K562 (cell line): ENCODE results near the gene MOSPD3. TPM values are rescaled to one million over a fixed set of nuclear protein-coding genes. Genes with fewer than 3 reads are reported as not detected.

ENCODE experiments used
- BHLHE40 ChIP-seq: IDR thresholded peaks from 2 replicates; pipeline ENCODE4 v1.6.1; 2011; ENCODE audit warnings: low read length, improper control_type of control experiment
- CXXC5 ChIP-seq: fragments of 250-450 bp; sonication (Bioruptor Pico); IDR thresholded peaks from 2 replicates; pipeline ENCODE4 v1.8.0; 2022; ENCODE audit warnings: inconsistent platforms, mild to moderate bottlenecking, moderate library complexity
- DPF2 ChIP-seq: fragments of 450-650 bp; IDR thresholded peaks from 2 replicates; pipeline ENCODE4 v1.6.1; 2016
- FOXO4 ChIP-seq: fragments of 450-650 bp; formaldehyde crosslinking; IDR thresholded peaks from 2 replicates; pipeline ENCODE4 v1.4.0; 2020; ENCODE audit warnings: mild to moderate bottlenecking, moderate library complexity
- HDAC2 ChIP-seq: fragments of 450-650 bp; IDR thresholded peaks from 2 replicates; pipeline ENCODE4 v1.6.1; 2016; ENCODE audit warnings: mild to moderate bottlenecking
- HDGF ChIP-seq: fragments of 450-650 bp; IDR thresholded peaks from 2 replicates; pipeline ENCODE4 v1.6.1; 2016
- MCM2 ChIP-seq: fragments of 450-650 bp; IDR thresholded peaks from 2 replicates; pipeline ENCODE4 v1.6.1; 2017; ENCODE audit warnings: low read depth, mild to moderate bottlenecking
- RBBP5 ChIP-seq: fragments of 200-600 bp; sonication (generic); IDR thresholded peaks from 2 replicates; pipeline ENCODE4 v1.6.1; 2012; ENCODE audit warnings: borderline replicate concordance, mild to moderate bottlenecking, low read length, control low read depth, inconsistent platforms; ENCODE audit not compliant: insufficient read depth, poor library complexity, severe bottlenecking
- RBM25 ChIP-seq: fragments of 200-400 bp; formaldehyde crosslinking; IDR thresholded peaks from 2 replicates; pipeline ENCODE4 v1.6.1; 2018; ENCODE audit warnings: low read length, low read depth, moderate library complexity; ENCODE audit not compliant: severe bottlenecking
- RREB1 ChIP-seq: fragments of 250-450 bp; sonication (Bioruptor Pico); IDR thresholded peaks from 2 replicates; pipeline ENCODE4 v1.4.0; 2020
- TAF1 ChIP-seq: IDR thresholded peaks from 2 replicates; pipeline ENCODE4 v1.6.1; 2011; ENCODE audit warnings: mild to moderate bottlenecking, low read length, moderate library complexity; ENCODE audit not compliant: insufficient read depth, control insufficient read depth, severe bottlenecking; ENCODE audit errors: extremely low read depth
- TFAM ChIP-seq: fragments of 250-450 bp; sonication (Bioruptor Pico); conservative IDR thresholded peaks from 2 replicates; pipeline ENCODE4 v1.5.0; 2021; ENCODE audit warnings: mild to moderate bottlenecking, moderate library complexity
- TFAP4 ChIP-seq: sonication (generic); formaldehyde crosslinking; IDR thresholded peaks from 2 replicates; pipeline ENCODE4 v1.8.0; 2022; ENCODE audit warnings: missing genetic modification reagents, mild to moderate bottlenecking, moderate library complexity, borderline replicate concordance
- TRIM25 ChIP-seq: fragments of 450-650 bp; IDR thresholded peaks from 2 replicates; pipeline ENCODE4 v1.7.0; 2016; ENCODE audit warnings: borderline replicate concordance
- ZNF12 ChIP-seq: sonication (generic); formaldehyde crosslinking; IDR thresholded peaks from 2 replicates; pipeline ENCODE4 v1.4.0; 2020; ENCODE audit warnings: mild to moderate bottlenecking, missing genetic modification reagents
- polyA plus RNA-seq, 8 experiments: library from polyadenylated mRNA; depleted of rRNA in 4 of 8; stranded (reverse) in 5 of 8; unstranded in 3 of 8; fragments of >200 nt; fragmentation: Nextera tagmentation in 2 of 8; fragmentation: Illumina TruSeq in 1 of 8; extraction: Ambion mirVana in 2 of 8; extraction: Trizol in 1 of 8; gene quantifications; 2 replicates each; pipeline versions ENCODE4 v1.2.1 to v1.2.3, GENCODE V29; 2011 to 2014; ENCODE audit warnings: inconsistent platforms in 1 of 8, missing spikeins in 1 of 8
- total RNA-seq, 7 experiments: library from RNA; depleted of rRNA in 6 of 7; stranded (reverse); fragments of >200 nt in 6 of 7; fragmentation: Illumina TruSeq in 2 of 7; extraction: Trizol in 2 of 7; gene quantifications; 2 replicates each; pipeline versions ENCODE4 v1.2.1 to v1.2.3, GENCODE V29; 2011 to 2021; ENCODE audit warnings: low replicate concordance in 1 of 7

MOSPD3 gene
- total and polyA plus RNA-seq, 9 of the 15 experiments (the other 6 are each of a cell fraction or from before 2014, with no cell fraction given): 1.4 to 32.1 (median 7.3) TPM

GRCh38 chr7:100640517-100641440 lies 28.4 kb downstream of the MOSPD3 start (continued):
- TF ChIP-seq RBBP5 (peak; percentile 34), TAF1 (peak; percentile 29), BHLHE40 (0 out of 2 replicates have a peak, but pooled peaks have one; percentile 5), CXXC5 (peak; percentile 6), RREB1 (0 out of 2 replicates have a peak, but pooled peaks have one; percentile 53), TRIM25 (no peak), TFAP4 (CRISPR knock-in tag) (0 out of 2 replicates have a peak, but pooled peaks have one; percentile 34), HDGF (0 out of 2 replicates have a peak, but pooled peaks have one; percentile 29), HDAC2 (peak; percentile 32; the same call in 1 of the 2 replicates), DPF2 (no peak), TFAM (CRISPR knock-in tag) (no peak), MCM2 (0 out of 2 replicates have a peak, but pooled peaks have one; percentile 21), FOXO4 (CRISPR knock-in tag) (0 out of 2 replicates have a peak, but pooled peaks have one; percentile 22), ZNF12 (CRISPR knock-in tag) (peak; percentile 61; the same call in 1 of the 2 replicates), RBM25 (no peak)
